ENCODE results near the gene ATP9A.
"Not testable (repeated sequence)": the region's sequence is repeated elsewhere in the genome, so short reads cannot be mapped to it uniquely, and the experiment has no call there.

- TF ChIP-seq, protein P1, sequence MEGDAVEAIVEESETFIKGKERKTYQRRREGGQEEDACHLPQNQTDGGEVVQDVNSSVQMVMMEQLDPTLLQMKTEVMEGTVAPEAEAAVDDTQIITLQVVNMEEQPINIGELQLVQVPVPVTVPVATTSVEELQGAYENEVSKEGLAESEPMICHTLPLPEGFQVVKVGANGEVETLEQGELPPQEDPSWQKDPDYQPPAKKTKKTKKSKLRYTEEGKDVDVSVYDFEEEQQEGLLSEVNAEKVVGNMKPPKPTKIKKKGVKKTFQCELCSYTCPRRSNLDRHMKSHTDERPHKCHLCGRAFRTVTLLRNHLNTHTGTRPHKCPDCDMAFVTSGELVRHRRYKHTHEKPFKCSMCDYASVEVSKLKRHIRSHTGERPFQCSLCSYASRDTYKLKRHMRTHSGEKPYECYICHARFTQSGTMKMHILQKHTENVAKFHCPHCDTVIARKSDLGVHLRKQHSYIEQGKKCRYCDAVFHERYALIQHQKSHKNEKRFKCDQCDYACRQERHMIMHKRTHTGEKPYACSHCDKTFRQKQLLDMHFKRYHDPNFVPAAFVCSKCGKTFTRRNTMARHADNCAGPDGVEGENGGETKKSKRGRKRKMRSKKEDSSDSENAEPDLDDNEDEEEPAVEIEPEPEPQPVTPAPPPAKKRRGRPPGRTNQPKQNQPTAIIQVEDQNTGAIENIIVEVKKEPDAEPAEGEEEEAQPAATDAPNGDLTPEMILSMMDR (IDR thresholded peaks at IDR 0.05), result not testable (repeated sequence)
- TF ChIP-seq POLR2A (IDR thresholded peaks at IDR 0.05), result not testable (repeated sequence)
Observed at GRCh38 chr20:51685494-51685893, 82.7 kb downstream of the ATP9A start.

All from body of pancreas (tissue), 4 donors.